Mesendoderm (in vitro differentiated cells): ENCODE results near the gene CPNE7.
"Not testable (repeated sequence)": the region's sequence is repeated elsewhere in the genome, so short reads cannot be mapped to it uniquely, and the experiment has no call there.

ENCODE experiments used
- DNase-seq: peaks from one replicate; pipeline ENCODE4 v3.0.0; 2013
- H2AK5ac ChIP-seq: 2 replicates; pipeline ENCODE4 v1.6.1; 2013; ENCODE audit warnings: low read length, inconsistent platforms
- H2BK120ac ChIP-seq: 2 replicates; pipeline ENCODE4 v1.6.1; 2013; ENCODE audit warnings: low read depth, mild to moderate bottlenecking, low read length, moderate library complexity, mixed read lengths
- H2BK15ac ChIP-seq: replicated peaks from 2 replicates; pipeline ENCODE4 v1.6.1; 2013; ENCODE audit warnings: low read depth, mild to moderate bottlenecking, moderate library complexity
- H2BK5ac ChIP-seq: 2 replicates; pipeline ENCODE4 v1.6.1; 2013; ENCODE audit warnings: low read length, inconsistent platforms
- H3K18ac ChIP-seq: 2 replicates; pipeline ENCODE4 v1.6.1; 2013; ENCODE audit warnings: mild to moderate bottlenecking, low read length, mixed read lengths
- H3K23ac ChIP-seq: one replicate; pipeline ENCODE4 v1.6.1; 2013; ENCODE audit warnings: low read length
- H3K27ac ChIP-seq: 2 replicates; pipeline ENCODE4 v1.5.1; 2013; ENCODE audit warnings: low read depth, mild to moderate bottlenecking, inconsistent platforms, low read length, moderate library complexity
- H3K27me3 ChIP-seq: 2 replicates; pipeline ENCODE4 v1.6.1; 2013; ENCODE audit warnings: low read length, control low read depth, mild to moderate bottlenecking, inconsistent platforms; ENCODE audit not compliant: insufficient read depth, poor library complexity
- H3K36me3 ChIP-seq: 2 replicates; pipeline ENCODE4 v1.6.1; 2013; ENCODE audit warnings: low read length, inconsistent platforms; ENCODE audit not compliant: control insufficient read depth, insufficient read depth
- H3K4ac ChIP-seq: one replicate; pipeline ENCODE4 v1.6.1; 2013; ENCODE audit warnings: low read depth, mild to moderate bottlenecking, low read length, moderate library complexity
- H3K4me1 ChIP-seq: 2 replicates; pipeline ENCODE4 v1.6.1; 2013; ENCODE audit warnings: low read depth, low read length, inconsistent platforms; ENCODE audit not compliant: control insufficient read depth
- H3K4me2 ChIP-seq: 2 replicates; pipeline ENCODE4 v1.6.1; 2013; ENCODE audit warnings: low read length
- H3K4me3 ChIP-seq: 2 replicates; pipeline ENCODE4 v1.5.1; 2013; ENCODE audit warnings: mild to moderate bottlenecking, low read length
- H3K56ac ChIP-seq: one replicate; pipeline ENCODE4 v1.6.1; 2013; ENCODE audit warnings: low read length
- H3K79me1 ChIP-seq: 2 replicates; pipeline ENCODE4 v1.6.1; 2013; ENCODE audit warnings: low read length, inconsistent platforms
- H3K79me2 ChIP-seq: 2 replicates; pipeline ENCODE4 v1.6.1; 2013; ENCODE audit warnings: mild to moderate bottlenecking, low read length; ENCODE audit not compliant: control insufficient read depth, insufficient read depth
- H3K9ac ChIP-seq: 2 replicates; pipeline ENCODE4 v1.6.1; 2013; ENCODE audit warnings: low read length, inconsistent platforms
- H4K5ac ChIP-seq: one replicate; pipeline ENCODE4 v1.6.1; 2013; ENCODE audit warnings: low read length
- H4K8ac ChIP-seq: one replicate; pipeline ENCODE4 v1.6.1; 2013; ENCODE audit warnings: low read depth, mild to moderate bottlenecking, control low read depth, low read length, moderate library complexity
- WGBS: extraction: QIAGEN DNeasy Blood & Tissue Kit; methylation state at CpG from one replicate; pipeline ENCODE4 v1.1.7; 2013; ENCODE audit warnings: low lambda C conversion rate, missing lambda C conversion rate; ENCODE audit not compliant: insufficient coverage; ENCODE audit errors: extremely low coverage; 5-methylcytosine and 5-hydroxymethylcytosine counted together

The CPNE7 gene

GRCh38 chr16:89565506-89566372, 9.8 kb upstream of the CPNE7 start:
- no peak overlapping the region for H3K27ac ChIP-seq
- H2AK5ac ChIP-seq: no peak overlapping the region
- peak overlapping the region; percentile 13 for H3K9ac ChIP-seq
- no peak overlapping the region for H2BK5ac ChIP-seq
- H4K5ac ChIP-seq: no peak overlapping the region
- peaks cover 2% of the 10 kb centered on the region for H3K4me1 ChIP-seq
- H3K4me2 ChIP-seq: peak overlapping the region; percentile 15
- DNase-seq: peak; percentile 83
- WGBS: no CpG with 5 or more reads among the region's 46 CpGs
- H4K8ac ChIP-seq: no peak overlapping the region
- peaks cover 24% of the 10 kb centered on the region for H3K36me3 ChIP-seq
- no peaks in the 10 kb centered on the region for H3K27me3 ChIP-seq
- peaks cover 26% of the 10 kb centered on the region for H3K79me2 ChIP-seq
- H3K79me1 ChIP-seq: peaks cover 15% of the 10 kb centered on the region
- no peak overlapping the region for H2BK15ac ChIP-seq
- H2BK120ac ChIP-seq: no peak overlapping the region
- H3K23ac ChIP-seq: no peak overlapping the region
- H3K18ac ChIP-seq: no peak overlapping the region
- no peak overlapping the region for H3K4me3 ChIP-seq
- no peak overlapping the region for H3K4ac ChIP-seq
- H3K56ac ChIP-seq: peak overlapping the region; percentile 53

GRCh38 chr16:89567656-89568594, 7.6 kb upstream of the CPNE7 start:
- no peak overlapping the region for H3K4me2 ChIP-seq
- H3K27ac ChIP-seq: no peak overlapping the region
- no peak overlapping the region for H3K23ac ChIP-seq
- WGBS: no CpG with 5 or more reads among the region's 30 CpGs
- peaks cover 5% of the 10 kb centered on the region for H3K79me2 ChIP-seq
- H3K9ac ChIP-seq: no peak overlapping the region
- H3K18ac ChIP-seq: no peak overlapping the region
- no peak for DNase-seq
- no peaks in the 10 kb centered on the region for H3K27me3 ChIP-seq
- H3K36me3 ChIP-seq: peaks cover 14% of the 10 kb centered on the region
- no peak overlapping the region for H2BK5ac ChIP-seq
- no peak overlapping the region for H3K4ac ChIP-seq
- H2AK5ac ChIP-seq: no peak overlapping the region
- no peaks in the 10 kb centered on the region for H3K4me1 ChIP-seq
- H3K56ac ChIP-seq: no peak overlapping the region
- H2BK120ac ChIP-seq: no peak overlapping the region
- no peak overlapping the region for H3K4me3 ChIP-seq
- H2BK15ac ChIP-seq: no peak overlapping the region
- no peak overlapping the region for H4K8ac ChIP-seq
- no peak overlapping the region for H4K5ac ChIP-seq
- H3K79me1 ChIP-seq: peaks cover 11% of the 10 kb centered on the region

- H3K23ac ChIP-seq: no peak overlapping the region
- no peak overlapping the region for H3K4ac ChIP-seq
- H3K4me3 ChIP-seq: no peak overlapping the region
- no peak overlapping the region for H3K4me2 ChIP-seq
- no CpG with 5 or more reads among the region's 23 CpGs for WGBS
- H4K8ac ChIP-seq: no peak overlapping the region
- H3K79me1 ChIP-seq: no peaks in the 10 kb centered on the region
- DNase-seq: no peak
- H3K9ac ChIP-seq: no peak overlapping the region
- no peak overlapping the region for H3K18ac ChIP-seq
- H3K56ac ChIP-seq: no peak overlapping the region
- no peak overlapping the region for H4K5ac ChIP-seq
- no peak overlapping the region for H3K27ac ChIP-seq
- no peaks in the 10 kb centered on the region for H3K79me2 ChIP-seq
- H2AK5ac ChIP-seq: no peak overlapping the region
- H2BK15ac ChIP-seq: no peak overlapping the region
- no peaks in the 10 kb centered on the region for H3K36me3 ChIP-seq
- H3K27me3 ChIP-seq: no peaks in the 10 kb centered on the region
- H3K4me1 ChIP-seq: no peaks in the 10 kb centered on the region
- H2BK120ac ChIP-seq: no peak overlapping the region
- H2BK5ac ChIP-seq: no peak overlapping the region
Measured at GRCh38 chr16:89569506-89570341, 5.8 kb upstream of the CPNE7 start.

GRCh38 chr16:89570342-89570923, 5.1 kb upstream of the CPNE7 start:
- H4K5ac ChIP-seq: no peak overlapping the region
- no peak for DNase-seq

GRCh38 chr16:89570983-89571598, 4.5 kb upstream of the CPNE7 start:
- H2AK5ac ChIP-seq, H2BK5ac ChIP-seq, DNase-seq, H2BK120ac ChIP-seq, H3K4me3 ChIP-seq, H3K9ac ChIP-seq, H3K36me3 ChIP-seq, H3K56ac ChIP-seq, H2BK15ac ChIP-seq, H3K23ac ChIP-seq, H3K4me2 ChIP-seq, H3K4ac ChIP-seq, H3K27ac ChIP-seq, H4K8ac ChIP-seq, H4K5ac ChIP-seq, H3K79me1 ChIP-seq, H3K27me3 ChIP-seq, H3K4me1 ChIP-seq, H3K79me2 ChIP-seq, H3K18ac ChIP-seq: not testable (repeated sequence)
- WGBS: no CpG with 5 or more reads among the region's 36 CpGs

More at GRCh38 chr16:89570342-89570923, 5.1 kb upstream of the CPNE7 start:
- Histone ChIP-seq H2AK5ac (no peak overlapping the region), H3K27me3 (no peaks in the 10 kb centered on the region), H4K8ac (no peak overlapping the region), H3K36me3 (no peaks in the 10 kb centered on the region), H2BK5ac (no peak overlapping the region), H3K23ac (no peak overlapping the region), H3K9ac (no peak overlapping the region), H3K4me2 (no peak overlapping the region), H3K56ac (no peak overlapping the region), H3K4ac (no peak overlapping the region), H3K79me2 (no peaks in the 10 kb centered on the region), H3K27ac (no peak overlapping the region), H3K4me3 (no peak overlapping the region), H2BK15ac (no peak overlapping the region), H3K4me1 (no peaks in the 10 kb centered on the region), H3K79me1 (no peaks in the 10 kb centered on the region), H3K18ac (no peak overlapping the region), H2BK120ac (no peak overlapping the region)
- WGBS: no CpG with 5 or more reads among the region's 30 CpGs
